ENCODE data around the gene CAVIN2.
"Not testable (repeated sequence)": the region's sequence is repeated elsewhere in the genome, so short reads cannot be mapped to it uniquely, and the experiment has no call there.

CAVIN2 gene

DNA sequence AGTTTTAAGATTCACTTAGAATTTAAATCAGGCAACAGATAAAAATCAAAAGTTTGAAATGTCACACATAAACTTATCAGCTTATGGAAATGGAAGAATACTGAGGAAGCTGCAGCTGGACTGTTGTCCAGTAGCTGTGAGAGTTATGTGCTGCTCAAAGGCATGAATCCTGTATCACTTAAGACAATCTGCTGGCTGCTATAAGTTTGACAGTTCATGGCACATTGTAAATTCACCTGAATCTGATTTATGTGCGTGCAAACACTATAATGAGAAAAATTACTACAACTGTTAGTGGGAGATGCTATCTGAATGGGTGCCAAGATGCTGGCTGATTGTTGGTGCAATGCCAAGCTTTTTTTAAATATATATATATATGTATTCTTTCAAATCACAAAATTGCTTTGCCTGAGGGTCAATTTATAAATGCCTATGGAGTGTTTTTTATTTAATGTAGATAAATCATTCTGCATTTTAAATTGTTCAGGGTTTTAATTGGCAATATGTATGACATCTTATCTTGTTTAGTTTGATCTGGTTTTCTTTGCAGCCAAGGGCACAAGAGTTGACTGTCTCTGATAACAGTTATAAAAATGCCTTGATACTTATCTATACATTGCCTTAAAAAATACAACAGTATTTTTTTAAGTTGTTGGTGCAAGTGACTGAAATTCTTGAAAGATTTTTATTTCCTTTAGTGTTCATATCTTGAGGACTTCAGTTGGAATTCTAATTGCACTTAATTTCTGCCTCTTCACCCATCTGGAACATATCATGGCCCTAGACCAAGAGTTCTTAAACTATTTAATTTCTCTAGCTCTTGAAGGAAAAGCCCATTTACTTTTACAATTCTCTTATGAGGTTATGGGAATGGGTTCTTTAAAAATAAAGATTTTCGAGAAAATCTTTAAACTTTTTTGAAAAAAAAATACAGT is 48.7 kb downstream of the CAVIN2 start:
- no peak for DNase-seq

DNA sequence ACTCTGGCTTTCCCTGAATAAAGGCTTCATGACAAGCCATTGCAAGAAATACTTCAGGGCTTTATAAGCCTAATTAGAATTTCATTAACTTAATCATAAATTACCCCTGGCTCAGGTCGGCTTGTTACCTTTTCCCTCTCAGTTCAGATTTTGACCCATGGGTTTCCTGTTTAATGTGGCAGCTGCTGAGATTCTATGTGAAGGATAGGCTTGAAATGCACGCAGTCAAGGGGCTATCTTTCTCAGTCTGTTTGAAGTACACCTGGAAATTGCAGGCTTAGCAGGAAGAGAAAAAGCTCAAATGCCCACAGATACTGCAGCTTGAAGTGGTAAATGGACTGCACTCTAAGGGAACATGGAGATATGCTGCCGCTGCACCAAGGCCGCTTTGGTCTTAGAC is 49.4 kb downstream of the CAVIN2 start:
- no peak for DNase-seq

DNA sequence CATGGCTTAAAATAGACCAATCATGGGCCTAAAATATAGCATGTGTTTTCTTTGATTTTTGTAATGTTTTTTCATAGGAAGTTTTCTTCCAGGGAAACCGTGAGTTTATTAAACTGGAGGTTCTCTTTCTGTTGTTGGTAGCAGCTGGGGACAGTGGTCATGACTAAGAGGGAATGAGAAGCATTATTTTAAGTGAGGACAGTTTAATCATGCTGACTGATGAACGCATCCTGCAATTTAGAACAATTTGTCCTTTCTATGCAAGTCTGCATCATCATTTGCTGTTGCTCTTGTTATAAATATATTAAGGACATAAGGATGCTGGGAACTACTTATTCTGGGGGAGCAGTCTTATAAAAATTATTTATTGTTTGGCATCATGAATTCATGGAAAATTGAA is 51.2 kb downstream of the CAVIN2 start:
- no peak for DNase-seq

DNA sequence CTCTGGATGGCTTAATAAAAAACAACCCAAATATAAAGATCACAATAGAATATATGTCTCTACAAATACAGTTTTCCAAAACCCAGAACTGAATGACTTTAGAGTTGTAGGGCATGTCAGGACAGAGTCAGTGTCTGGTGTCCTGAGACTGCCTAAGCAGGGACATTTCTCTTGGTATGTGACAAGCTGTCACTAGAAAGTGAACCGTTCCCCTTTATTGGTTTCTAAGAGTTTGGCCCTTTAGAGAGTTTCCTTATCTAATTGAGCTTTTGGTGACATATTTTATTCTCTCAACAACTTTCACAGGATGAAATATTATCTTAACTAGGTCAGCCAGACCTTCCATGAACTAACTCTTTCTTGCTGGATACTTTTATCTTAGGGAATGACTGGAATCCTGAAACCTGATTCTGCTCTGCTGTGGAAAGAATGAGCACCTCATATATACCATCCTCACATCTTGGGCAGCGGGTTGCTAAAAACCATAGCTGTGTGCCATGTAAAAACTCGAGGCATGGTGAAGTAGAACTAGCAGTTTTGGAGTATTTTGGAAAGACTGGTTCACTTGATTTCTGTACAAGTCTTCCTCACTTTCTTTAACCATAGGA is 54.8 kb downstream of the CAVIN2 start:
- no peak for DNase-seq

DNA sequence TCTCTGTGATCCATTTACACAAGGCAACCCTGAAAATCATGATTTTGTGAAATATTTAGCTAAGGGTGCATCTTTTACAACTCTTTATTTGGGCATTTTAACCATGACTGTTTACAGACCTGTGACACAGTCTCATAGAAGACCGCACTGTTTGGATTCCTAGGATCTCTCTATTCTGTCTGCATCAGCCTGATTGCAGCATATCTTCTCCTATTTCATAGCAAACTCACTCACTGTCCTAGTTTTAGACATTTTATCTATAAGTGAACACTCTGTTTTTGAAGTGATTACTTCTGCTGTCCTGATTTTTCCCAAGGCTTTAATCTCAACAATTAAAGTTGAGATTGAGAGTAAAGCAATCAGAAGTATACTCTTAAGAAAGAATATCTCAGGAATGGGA is 56.2 kb downstream of the CAVIN2 start:
- DNase-seq: no peak

DNA sequence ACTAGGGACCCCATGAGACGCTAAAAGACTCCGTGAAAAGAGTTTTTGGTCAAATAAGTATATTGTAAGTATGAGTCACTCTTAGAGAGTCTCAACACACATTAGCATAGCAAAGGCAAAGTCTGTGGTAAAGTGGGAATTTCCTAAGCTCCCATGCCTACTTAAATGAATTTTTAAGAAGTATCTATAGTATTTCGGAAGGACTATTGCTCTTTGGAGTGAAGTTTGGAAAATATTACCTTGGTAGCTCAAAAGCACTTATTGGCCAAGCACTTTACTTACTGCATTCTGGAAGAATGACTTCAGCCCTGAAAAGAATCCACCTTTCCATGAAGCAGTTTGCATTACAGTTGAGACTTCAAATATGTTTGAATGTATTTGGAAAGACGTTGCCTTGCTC is 57.1 kb downstream of the CAVIN2 start:
- no peak for DNase-seq

DNA sequence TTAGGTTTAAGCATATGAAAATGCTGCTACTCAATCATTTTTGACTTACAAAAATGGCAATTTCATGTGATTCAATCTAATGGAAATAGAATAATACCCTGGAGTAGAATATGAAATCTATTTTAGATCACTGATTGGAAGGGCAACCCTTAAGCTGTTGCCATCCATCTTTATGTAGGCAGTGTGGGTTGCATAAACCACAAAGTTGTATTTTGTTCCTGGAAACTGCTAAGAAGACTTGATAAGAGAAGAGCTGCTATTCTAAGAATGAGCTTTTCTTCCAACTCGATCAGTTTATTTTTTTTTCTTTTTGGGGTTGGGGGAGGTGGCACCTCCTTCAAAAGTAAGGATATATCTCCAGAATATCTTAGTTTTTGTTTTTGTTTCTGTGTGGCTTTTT is 60.2 kb downstream of the CAVIN2 start:
- DNase-seq: no peak

DNA sequence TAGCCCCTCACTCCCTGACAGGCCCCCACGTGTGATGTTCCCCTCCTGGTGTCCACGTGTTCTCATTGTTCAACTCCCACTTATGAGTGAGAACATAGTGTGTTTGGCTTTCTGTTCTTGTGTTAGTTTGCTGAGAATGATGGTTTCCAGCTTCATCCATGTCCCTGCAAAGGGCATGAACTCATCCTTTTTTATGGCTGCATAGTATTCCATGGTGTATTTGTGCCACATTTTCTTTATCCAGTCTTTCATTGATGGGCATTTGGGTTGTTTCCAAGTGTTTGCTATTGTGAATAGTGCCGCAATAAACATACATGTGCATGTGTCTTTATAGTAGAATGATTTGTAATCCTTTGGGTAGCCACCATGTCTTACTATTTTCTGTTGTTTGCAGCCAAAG is 61.2 kb downstream of the CAVIN2 start:
- not testable (repeated sequence) for DNase-seq

Data from NCI-H526 (cell line).